OCI-LY3 (cell line): ENCODE data around the gene ARMH3.

Experiments
- EZH2phosphoT487 ChIP-seq: fragments of 200-600 bp; shearing (Covaris generic); IDR thresholded peaks from 2 replicates; pipeline ENCODE4 v1.6.1; 2018; ENCODE audit warnings: antibody characterized with exemption, mixed run types, low read depth
- TF ChIP-seq, protein P1 (sequence below): fragments of 200-600, 300-600 bp; sonication (generic); IDR thresholded peaks from 2 replicates; pipeline ENCODE4 v1.5.1; 2014; ENCODE audit warnings: antibody characterized with exemption, low read length, low read depth

DNA sequence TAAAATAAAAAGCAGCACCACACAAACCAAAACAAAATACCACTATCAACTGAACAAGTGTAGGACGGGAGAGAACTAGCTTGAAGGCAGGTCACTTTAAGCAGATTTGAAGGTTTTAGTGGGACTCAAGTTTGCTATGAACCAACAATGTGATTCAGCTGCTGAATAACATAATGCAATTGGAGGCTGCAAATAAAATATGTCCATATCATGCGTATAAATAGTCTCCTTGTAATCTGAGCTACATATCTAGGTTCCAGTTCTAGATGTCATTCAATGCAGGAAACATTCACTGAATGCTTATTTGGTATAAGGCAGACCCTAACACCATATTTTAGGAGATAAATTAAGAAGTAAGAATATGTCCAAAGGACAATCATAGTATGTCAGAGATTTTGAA, 130.9 kb downstream of the ARMH3 start:
- TF ChIP-seq, protein P1, sequence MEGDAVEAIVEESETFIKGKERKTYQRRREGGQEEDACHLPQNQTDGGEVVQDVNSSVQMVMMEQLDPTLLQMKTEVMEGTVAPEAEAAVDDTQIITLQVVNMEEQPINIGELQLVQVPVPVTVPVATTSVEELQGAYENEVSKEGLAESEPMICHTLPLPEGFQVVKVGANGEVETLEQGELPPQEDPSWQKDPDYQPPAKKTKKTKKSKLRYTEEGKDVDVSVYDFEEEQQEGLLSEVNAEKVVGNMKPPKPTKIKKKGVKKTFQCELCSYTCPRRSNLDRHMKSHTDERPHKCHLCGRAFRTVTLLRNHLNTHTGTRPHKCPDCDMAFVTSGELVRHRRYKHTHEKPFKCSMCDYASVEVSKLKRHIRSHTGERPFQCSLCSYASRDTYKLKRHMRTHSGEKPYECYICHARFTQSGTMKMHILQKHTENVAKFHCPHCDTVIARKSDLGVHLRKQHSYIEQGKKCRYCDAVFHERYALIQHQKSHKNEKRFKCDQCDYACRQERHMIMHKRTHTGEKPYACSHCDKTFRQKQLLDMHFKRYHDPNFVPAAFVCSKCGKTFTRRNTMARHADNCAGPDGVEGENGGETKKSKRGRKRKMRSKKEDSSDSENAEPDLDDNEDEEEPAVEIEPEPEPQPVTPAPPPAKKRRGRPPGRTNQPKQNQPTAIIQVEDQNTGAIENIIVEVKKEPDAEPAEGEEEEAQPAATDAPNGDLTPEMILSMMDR, result no peak
- TF ChIP-seq EZH2phosphoT487, result no peak
